WTC11 (cell line): ENCODE measurements around the gene NUB1. TPM values are rescaled to one million over a fixed set of nuclear protein-coding genes. Genes with fewer than 3 reads are reported as not detected.

Experiments
- ATF6 ChIP-seq: sonication (generic); formaldehyde crosslinking; IDR thresholded peaks from 2 replicates; pipeline ENCODE4 v1.8.1; 2023; ENCODE audit warnings: mild to moderate bottlenecking, missing genetic modification reagents
- ESRRA ChIP-seq: sonication (generic); formaldehyde crosslinking; IDR thresholded peaks from 2 replicates; pipeline ENCODE4 v1.8.1; 2022; ENCODE audit warnings: mild to moderate bottlenecking, missing genetic modification reagents, borderline replicate concordance
- ETV6 ChIP-seq: sonication (generic); formaldehyde crosslinking; IDR thresholded peaks from 2 replicates; pipeline ENCODE4 v1.8.1; 2022; ENCODE audit warnings: mild to moderate bottlenecking, missing genetic modification reagents
- JAZF1 ChIP-seq: fragments of 250-450 bp; sonication (Bioruptor Pico); IDR thresholded peaks from 2 replicates; pipeline ENCODE4 v1.9.0; 2021; ENCODE audit warnings: moderate library complexity, mild to moderate bottlenecking, inconsistent platforms
- JUN ChIP-seq: sonication (generic); formaldehyde crosslinking; IDR thresholded peaks from 2 replicates; pipeline ENCODE4 v1.8.0; 2023; ENCODE audit warnings: mild to moderate bottlenecking, missing genetic modification reagents
- KAT7 ChIP-seq: sonication (generic); formaldehyde crosslinking; IDR thresholded peaks from 2 replicates; pipeline ENCODE4 v1.8.1; 2023; ENCODE audit warnings: missing genetic modification reagents, mild to moderate bottlenecking, borderline replicate concordance
- MLX ChIP-seq: sonication (generic); formaldehyde crosslinking; IDR thresholded peaks from 2 replicates; pipeline ENCODE4 v1.8.1; 2023; ENCODE audit warnings: mild to moderate bottlenecking, missing genetic modification reagents, moderate library complexity
- PREB ChIP-seq: sonication (generic); formaldehyde crosslinking; IDR thresholded peaks from 2 replicates; pipeline ENCODE4 v1.8.1; 2022; ENCODE audit warnings: mild to moderate bottlenecking, missing genetic modification reagents, moderate library complexity, borderline replicate concordance
- SMAD3 ChIP-seq: sonication (generic); formaldehyde crosslinking; IDR thresholded peaks from 2 replicates; pipeline ENCODE4 v1.8.0; 2022; ENCODE audit warnings: missing genetic modification reagents, mild to moderate bottlenecking, borderline replicate concordance
- total RNA-seq: library from RNA; stranded (reverse); gene quantifications from 3 replicates; pipeline ENCODE4 v1.2.3, GENCODE V29; 2021
- TF ChIP-seq, protein P1 (sequence below): sonication (generic); formaldehyde crosslinking; IDR thresholded peaks from 2 replicates; pipeline ENCODE4 v1.8.0; 2023; ENCODE audit warnings: missing genetic modification reagents, mild to moderate bottlenecking, borderline replicate concordance
- TF ChIP-seq, protein P2 (sequence below): sonication (generic); formaldehyde crosslinking; IDR thresholded peaks from 2 replicates; pipeline ENCODE4 v1.8.1; 2023; ENCODE audit warnings: mild to moderate bottlenecking, moderate library complexity, missing genetic modification reagents
- TF ChIP-seq, protein P3 (sequence below): sonication (generic); formaldehyde crosslinking; IDR thresholded peaks from 2 replicates; pipeline ENCODE4 v1.8.0; 2022; ENCODE audit warnings: mild to moderate bottlenecking, missing genetic modification reagents
- TF ChIP-seq, protein P4 (sequence below): sonication (generic); formaldehyde crosslinking; IDR thresholded peaks from 2 replicates; pipeline ENCODE4 v1.8.0; 2022; ENCODE audit warnings: mild to moderate bottlenecking, missing genetic modification reagents
- TF ChIP-seq, protein P5 (sequence below): sonication (generic); formaldehyde crosslinking; IDR thresholded peaks from 2 replicates; pipeline ENCODE4 v1.8.1; 2023; ENCODE audit warnings: mild to moderate bottlenecking, missing genetic modification reagents, borderline replicate concordance
- TF ChIP-seq, protein P6 (sequence below): sonication (generic); formaldehyde crosslinking; IDR thresholded peaks from 2 replicates; pipeline ENCODE4 v1.8.1; 2022; ENCODE audit warnings: low read depth, missing genetic modification reagents, borderline replicate concordance
- TF ChIP-seq, protein P7 (sequence below): fragments of 250-450 bp; sonication (Bioruptor Pico); IDR thresholded peaks from 2 replicates; pipeline ENCODE4 v2.1.2; 2022; ENCODE audit warnings: mild to moderate bottlenecking, moderate library complexity

NUB1 gene
- total RNA-seq, 1 experiment from 2014 or later: 38.3 TPM

DNA sequence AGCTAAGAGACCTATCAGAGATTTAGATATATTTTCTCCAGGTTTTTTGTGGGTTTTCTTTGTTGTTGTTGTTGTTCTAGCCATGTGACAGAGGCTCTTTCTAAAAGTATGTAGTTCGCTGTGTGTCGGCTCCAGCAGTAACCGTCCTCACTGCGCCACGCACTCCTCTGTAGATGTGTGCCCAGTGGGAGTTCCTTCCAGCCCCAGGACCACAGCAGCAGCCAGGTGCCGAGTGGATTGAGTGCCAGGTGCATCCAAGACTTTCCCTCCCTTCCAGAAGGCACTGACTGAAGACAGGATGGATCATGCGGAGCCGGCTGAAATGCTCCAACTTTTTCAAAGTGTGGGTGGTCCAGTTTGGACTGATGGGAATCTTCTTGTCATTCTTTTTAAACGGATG is 36.4 kb downstream of the NUB1 start (continued):
- TF ChIP-seq, protein P1, sequence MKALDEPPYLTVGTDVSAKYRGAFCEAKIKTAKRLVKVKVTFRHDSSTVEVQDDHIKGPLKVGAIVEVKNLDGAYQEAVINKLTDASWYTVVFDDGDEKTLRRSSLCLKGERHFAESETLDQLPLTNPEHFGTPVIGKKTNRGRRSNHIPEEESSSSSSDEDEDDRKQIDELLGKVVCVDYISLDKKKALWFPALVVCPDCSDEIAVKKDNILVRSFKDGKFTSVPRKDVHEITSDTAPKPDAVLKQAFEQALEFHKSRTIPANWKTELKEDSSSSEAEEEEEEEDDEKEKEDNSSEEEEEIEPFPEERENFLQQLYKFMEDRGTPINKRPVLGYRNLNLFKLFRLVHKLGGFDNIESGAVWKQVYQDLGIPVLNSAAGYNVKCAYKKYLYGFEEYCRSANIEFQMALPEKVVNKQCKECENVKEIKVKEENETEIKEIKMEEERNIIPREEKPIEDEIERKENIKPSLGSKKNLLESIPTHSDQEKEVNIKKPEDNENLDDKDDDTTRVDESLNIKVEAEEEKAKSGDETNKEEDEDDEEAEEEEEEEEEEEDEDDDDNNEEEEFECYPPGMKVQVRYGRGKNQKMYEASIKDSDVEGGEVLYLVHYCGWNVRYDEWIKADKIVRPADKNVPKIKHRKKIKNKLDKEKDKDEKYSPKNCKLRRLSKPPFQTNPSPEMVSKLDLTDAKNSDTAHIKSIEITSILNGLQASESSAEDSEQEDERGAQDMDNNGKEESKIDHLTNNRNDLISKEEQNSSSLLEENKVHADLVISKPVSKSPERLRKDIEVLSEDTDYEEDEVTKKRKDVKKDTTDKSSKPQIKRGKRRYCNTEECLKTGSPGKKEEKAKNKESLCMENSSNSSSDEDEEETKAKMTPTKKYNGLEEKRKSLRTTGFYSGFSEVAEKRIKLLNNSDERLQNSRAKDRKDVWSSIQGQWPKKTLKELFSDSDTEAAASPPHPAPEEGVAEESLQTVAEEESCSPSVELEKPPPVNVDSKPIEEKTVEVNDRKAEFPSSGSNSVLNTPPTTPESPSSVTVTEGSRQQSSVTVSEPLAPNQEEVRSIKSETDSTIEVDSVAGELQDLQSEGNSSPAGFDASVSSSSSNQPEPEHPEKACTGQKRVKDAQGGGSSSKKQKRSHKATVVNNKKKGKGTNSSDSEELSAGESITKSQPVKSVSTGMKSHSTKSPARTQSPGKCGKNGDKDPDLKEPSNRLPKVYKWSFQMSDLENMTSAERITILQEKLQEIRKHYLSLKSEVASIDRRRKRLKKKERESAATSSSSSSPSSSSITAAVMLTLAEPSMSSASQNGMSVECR (CRISPR knock-in tag): no peak
- TF ChIP-seq ESRRA (CRISPR knock-in tag) (no peak), PREB (no peak), KAT7 (CRISPR knock-in tag) (no peak), ETV6 (no peak), SMAD3 (CRISPR knock-in tag) (no peak), JUN (CRISPR knock-in tag) (no peak), ATF6 (CRISPR knock-in tag) (no peak), JAZF1 (CRISPR knock-in tag) (no peak), MLX (CRISPR knock-in tag) (no peak)
- TF ChIP-seq, protein P2, sequence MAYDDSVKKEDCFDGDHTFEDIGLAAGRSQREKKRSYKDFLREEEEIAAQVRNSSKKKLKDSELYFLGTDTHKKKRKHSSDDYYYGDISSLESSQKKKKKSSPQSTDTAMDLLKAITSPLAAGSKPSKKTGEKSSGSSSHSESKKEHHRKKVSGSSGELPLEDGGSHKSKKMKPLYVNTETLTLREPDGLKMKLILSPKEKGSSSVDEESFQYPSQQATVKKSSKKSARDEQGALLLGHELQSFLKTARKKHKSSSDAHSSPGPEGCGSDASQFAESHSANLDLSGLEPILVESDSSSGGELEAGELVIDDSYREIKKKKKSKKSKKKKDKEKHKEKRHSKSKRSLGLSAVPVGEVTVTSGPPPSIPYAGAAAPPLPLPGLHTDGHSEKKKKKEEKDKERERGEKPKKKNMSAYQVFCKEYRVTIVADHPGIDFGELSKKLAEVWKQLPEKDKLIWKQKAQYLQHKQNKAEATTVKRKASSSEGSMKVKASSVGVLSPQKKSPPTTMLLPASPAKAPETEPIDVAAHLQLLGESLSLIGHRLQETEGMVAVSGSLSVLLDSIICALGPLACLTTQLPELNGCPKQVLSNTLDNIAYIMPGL (CRISPR knock-in tag): no peak
- TF ChIP-seq, protein P3, sequence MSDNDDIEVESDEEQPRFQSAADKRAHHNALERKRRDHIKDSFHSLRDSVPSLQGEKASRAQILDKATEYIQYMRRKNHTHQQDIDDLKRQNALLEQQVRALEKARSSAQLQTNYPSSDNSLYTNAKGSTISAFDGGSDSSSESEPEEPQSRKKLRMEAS: no peak
- TF ChIP-seq, protein P4, sequence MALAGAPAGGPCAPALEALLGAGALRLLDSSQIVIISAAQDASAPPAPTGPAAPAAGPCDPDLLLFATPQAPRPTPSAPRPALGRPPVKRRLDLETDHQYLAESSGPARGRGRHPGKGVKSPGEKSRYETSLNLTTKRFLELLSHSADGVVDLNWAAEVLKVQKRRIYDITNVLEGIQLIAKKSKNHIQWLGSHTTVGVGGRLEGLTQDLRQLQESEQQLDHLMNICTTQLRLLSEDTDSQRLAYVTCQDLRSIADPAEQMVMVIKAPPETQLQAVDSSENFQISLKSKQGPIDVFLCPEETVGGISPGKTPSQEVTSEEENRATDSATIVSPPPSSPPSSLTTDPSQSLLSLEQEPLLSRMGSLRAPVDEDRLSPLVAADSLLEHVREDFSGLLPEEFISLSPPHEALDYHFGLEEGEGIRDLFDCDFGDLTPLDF (CRISPR knock-in tag): no peak
- TF ChIP-seq, protein P5, sequence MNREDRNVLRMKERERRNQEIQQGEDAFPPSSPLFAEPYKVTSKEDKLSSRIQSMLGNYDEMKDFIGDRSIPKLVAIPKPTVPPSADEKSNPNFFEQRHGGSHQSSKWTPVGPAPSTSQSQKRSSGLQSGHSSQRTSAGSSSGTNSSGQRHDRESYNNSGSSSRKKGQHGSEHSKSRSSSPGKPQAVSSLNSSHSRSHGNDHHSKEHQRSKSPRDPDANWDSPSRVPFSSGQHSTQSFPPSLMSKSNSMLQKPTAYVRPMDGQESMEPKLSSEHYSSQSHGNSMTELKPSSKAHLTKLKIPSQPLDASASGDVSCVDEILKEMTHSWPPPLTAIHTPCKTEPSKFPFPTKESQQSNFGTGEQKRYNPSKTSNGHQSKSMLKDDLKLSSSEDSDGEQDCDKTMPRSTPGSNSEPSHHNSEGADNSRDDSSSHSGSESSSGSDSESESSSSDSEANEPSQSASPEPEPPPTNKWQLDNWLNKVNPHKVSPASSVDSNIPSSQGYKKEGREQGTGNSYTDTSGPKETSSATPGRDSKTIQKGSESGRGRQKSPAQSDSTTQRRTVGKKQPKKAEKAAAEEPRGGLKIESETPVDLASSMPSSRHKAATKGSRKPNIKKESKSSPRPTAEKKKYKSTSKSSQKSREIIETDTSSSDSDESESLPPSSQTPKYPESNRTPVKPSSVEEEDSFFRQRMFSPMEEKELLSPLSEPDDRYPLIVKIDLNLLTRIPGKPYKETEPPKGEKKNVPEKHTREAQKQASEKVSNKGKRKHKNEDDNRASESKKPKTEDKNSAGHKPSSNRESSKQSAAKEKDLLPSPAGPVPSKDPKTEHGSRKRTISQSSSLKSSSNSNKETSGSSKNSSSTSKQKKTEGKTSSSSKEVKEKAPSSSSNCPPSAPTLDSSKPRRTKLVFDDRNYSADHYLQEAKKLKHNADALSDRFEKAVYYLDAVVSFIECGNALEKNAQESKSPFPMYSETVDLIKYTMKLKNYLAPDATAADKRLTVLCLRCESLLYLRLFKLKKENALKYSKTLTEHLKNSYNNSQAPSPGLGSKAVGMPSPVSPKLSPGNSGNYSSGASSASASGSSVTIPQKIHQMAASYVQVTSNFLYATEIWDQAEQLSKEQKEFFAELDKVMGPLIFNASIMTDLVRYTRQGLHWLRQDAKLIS (CRISPR knock-in tag): no peak
- TF ChIP-seq, protein P6, sequence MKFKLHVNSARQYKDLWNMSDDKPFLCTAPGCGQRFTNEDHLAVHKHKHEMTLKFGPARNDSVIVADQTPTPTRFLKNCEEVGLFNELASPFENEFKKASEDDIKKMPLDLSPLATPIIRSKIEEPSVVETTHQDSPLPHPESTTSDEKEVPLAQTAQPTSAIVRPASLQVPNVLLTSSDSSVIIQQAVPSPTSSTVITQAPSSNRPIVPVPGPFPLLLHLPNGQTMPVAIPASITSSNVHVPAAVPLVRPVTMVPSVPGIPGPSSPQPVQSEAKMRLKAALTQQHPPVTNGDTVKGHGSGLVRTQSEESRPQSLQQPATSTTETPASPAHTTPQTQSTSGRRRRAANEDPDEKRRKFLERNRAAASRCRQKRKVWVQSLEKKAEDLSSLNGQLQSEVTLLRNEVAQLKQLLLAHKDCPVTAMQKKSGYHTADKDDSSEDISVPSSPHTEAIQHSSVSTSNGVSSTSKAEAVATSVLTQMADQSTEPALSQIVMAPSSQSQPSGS: no peak
- TF ChIP-seq, protein P7, sequence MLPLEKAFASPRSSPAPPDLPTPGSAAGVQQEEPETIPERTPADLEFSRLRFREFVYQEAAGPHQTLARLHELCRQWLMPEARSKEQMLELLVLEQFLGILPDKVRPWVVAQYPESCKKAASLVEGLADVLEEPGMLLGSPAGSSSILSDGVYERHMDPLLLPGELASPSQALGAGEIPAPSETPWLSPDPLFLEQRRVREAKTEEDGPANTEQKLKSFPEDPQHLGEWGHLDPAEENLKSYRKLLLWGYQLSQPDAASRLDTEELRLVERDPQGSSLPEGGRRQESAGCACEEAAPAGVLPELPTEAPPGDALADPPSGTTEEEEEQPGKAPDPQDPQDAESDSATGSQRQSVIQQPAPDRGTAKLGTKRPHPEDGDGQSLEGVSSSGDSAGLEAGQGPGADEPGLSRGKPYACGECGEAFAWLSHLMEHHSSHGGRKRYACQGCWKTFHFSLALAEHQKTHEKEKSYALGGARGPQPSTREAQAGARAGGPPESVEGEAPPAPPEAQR (CRISPR knock-in tag): no peak
